Panc1 (cell line): ENCODE results near the gene CRIP1. TPM values are rescaled to one million over a fixed set of nuclear protein-coding genes. Genes with fewer than 3 reads are reported as not detected.

Experiments used
- ATAC-seq: fragments of 200-7000 bp; cut with Tn5 transposase; 2 replicates; pipeline ENCODE4 v1.9.1; 2020; ENCODE audit warnings: mild to moderate bottlenecking, moderate library complexity
- BruUV-seq: library from RNA; stranded (reverse); fragments of 400-500 nt; replicated peaks from 2 replicates; lab custom pipeline; 2021; lab: Mats Ljungman, UMichigan
- CTCF ChIA-PET: fragments of 300-600 bp; sonication (Branson Sonifier 250); formaldehyde crosslinking; loops from one replicate; lab custom pipeline; 2022; ENCODE audit warnings: antibody characterized with exemption; lab: Charles Lee
- POLR2A ChIA-PET: fragments of 300-600 bp; sonication (Branson Sonifier 250); formaldehyde crosslinking; loops from one replicate; lab custom pipeline; 2022; ENCODE audit warnings: antibody characterized with exemption; lab: Charles Lee
- DNase-seq: peaks from one replicate; pipeline ENCODE4 v3.0.0-alpha.2; 2010; ENCODE audit warnings: low read depth, low spot score
- H3K27ac ChIP-seq: 2 replicates; pipeline ENCODE4 v1.5.1; 2011; ENCODE audit warnings: mild to moderate bottlenecking, low read length, inconsistent platforms
- H3K27me3 ChIP-seq: fragments of 200-500 bp; sonication (Bioruptor generic); 2 replicates; pipeline ENCODE4 v1.6.0; 2014; ENCODE audit warnings: low read length, inconsistent platforms; ENCODE audit not compliant: control insufficient read depth, insufficient read depth
- H3K36me3 ChIP-seq: fragments of 200-500 bp; sonication (Bioruptor generic); 2 replicates; pipeline ENCODE4 v1.5.1; 2014; ENCODE audit warnings: inconsistent platforms, mild to moderate bottlenecking, low read length, moderate library complexity; ENCODE audit not compliant: control insufficient read depth, insufficient read depth
- H3K4me1 ChIP-seq: 2 replicates; pipeline ENCODE4 v1.5.1; 2011; ENCODE audit warnings: inconsistent platforms, mild to moderate bottlenecking, low read length, moderate library complexity; ENCODE audit not compliant: control insufficient read depth, insufficient read depth
- H3K4me3 ChIP-seq, 2 experiments: 2 replicates each; pipeline ENCODE4 v1.5.1; 2011 to 2012; ENCODE audit warnings: low read depth in 2 of 2, low read length in 2 of 2, mild to moderate bottlenecking in 2 of 2, inconsistent platforms in 1 of 2, moderate library complexity in 1 of 2
- H3K9me3 ChIP-seq: fragments of 200-500 bp; sonication (Bioruptor generic); 2 replicates; pipeline ENCODE4 v1.5.1; 2014; ENCODE audit warnings: low read depth, mild to moderate bottlenecking, inconsistent platforms, low read length, moderate library complexity; ENCODE audit not compliant: control insufficient read depth, insufficient read depth
- CTCF ChIP-seq: fragments of 450-650 bp; IDR thresholded peaks from 2 replicates; pipeline ENCODE4 v1.5.1; 2017; ENCODE audit warnings: mild to moderate bottlenecking
- POLR2AphosphoS5 ChIP-seq: IDR thresholded peaks from 2 replicates; pipeline ENCODE4 v1.6.1; 2012; ENCODE audit warnings: mild to moderate bottlenecking, low read depth, low read length, moderate library complexity
- REST ChIP-seq, 2 experiments: IDR thresholded peaks; 2 replicates each; pipeline ENCODE4 v1.6.1; 2011 to 2012; ENCODE audit warnings: low read depth in 2 of 2, control low read depth in 1 of 2, low read length in 1 of 2, mild to moderate bottlenecking in 1 of 2, moderate library complexity in 1 of 2; ENCODE audit not compliant: insufficient read depth in 1 of 2
- SIN3A ChIP-seq: IDR thresholded peaks from 2 replicates; pipeline ENCODE4 v1.6.1; 2012; ENCODE audit warnings: low read depth, mild to moderate bottlenecking, low read length, moderate library complexity, borderline replicate concordance; ENCODE audit not compliant: insufficient read depth
- TCF7L2 ChIP-seq: IDR thresholded peaks from 2 replicates; pipeline ENCODE4 v1.6.1; 2011; ENCODE audit warnings: mild to moderate bottlenecking, low read depth, low read length, inconsistent platforms
- in situ Hi-C: cut with HindIII; loops from 2 replicates; pipeline ENCODE4 v1.10.0; 2016; ENCODE audit warnings: low sequenced_read_pairs, low pct_unique_long_range_greater_than_20kb
- intact Hi-C: fragments of 100-400 bp; cut with micrococcal nuclease; formaldehyde crosslinking; loops from one replicate; pipeline ENCODE4 v1.10.0; 2022; ENCODE audit not compliant: unreplicated experiment
- total RNA-seq: library from RNA; stranded (reverse); gene quantifications from one replicate; pipeline ENCODE4 v1.2.1, GENCODE V29; 2021; ENCODE audit not compliant: unreplicated experiment

The CRIP1 gene
- total RNA-seq, 1 experiment from 2014 or later: 1,056 TPM

GRCh38 chr14:105517096-105517495 is 30.4 kb downstream of the CRIP1 start:
- TF ChIP-seq SIN3A (no peak), TCF7L2 (no peak), CTCF (no peak), REST (IDR thresholded peaks at IDR 0.05; ENCODE audit: insufficient read depth in 1 of 2, low read depth in 2 of 2, low read length in 1 of 2) (no peak)
- intact Hi-C loops (no loop called here), in situ Hi-C loops (no loop called here)
- ATAC-seq (no peak), DNase-seq (no peak)
- Histone ChIP-seq H3K27me3 (no peaks in the 10 kb centered on the region), H3K9me3 (no peaks in the 10 kb centered on the region), H3K4me1 (no peaks in the 10 kb centered on the region), H3K36me3 (no peaks in the 10 kb centered on the region), H3K27ac (no peak overlapping the region), H3K4me3 (no peak overlapping the region)
- POLR2A ChIA-PET: no interaction called here
- BruUV-seq: no TSS peak
- CTCF ChIA-PET: no interaction called here

GRCh38 chr14:105519946-105520698 is 33.4 kb downstream of the CRIP1 start:
- Histone ChIP-seq H3K27me3 (no peaks in the 10 kb centered on the region), H3K4me3 (no peak overlapping the region), H3K36me3 (no peaks in the 10 kb centered on the region), H3K27ac (no peak overlapping the region), H3K9me3 (no peaks in the 10 kb centered on the region), H3K4me1 (no peaks in the 10 kb centered on the region)
- CTCF ChIA-PET: no interaction called here
- ATAC-seq (no peak), DNase-seq (no peak)
- TF ChIP-seq TCF7L2: no peak
- no peak for TF ChIP-seq POLR2AphosphoS5
- intact Hi-C loops: no loop called here
- in situ Hi-C loops: no loop called here
- POLR2A ChIA-PET: no interaction called here
- BruUV-seq: no TSS peak

- intact Hi-C loops: no loop called here
- POLR2A ChIA-PET: no interaction called here
- CTCF ChIA-PET: no interaction called here
- no TSS peak for BruUV-seq
- no peak for ATAC-seq
- H3K27ac ChIP-seq: no peak overlapping the region
- in situ Hi-C loops: no loop called here
- peak overlapping the region in 1 of 2 experiments; percentile 41; a peak in 1 of 4 replicates for H3K4me3 ChIP-seq
- no peaks in the 10 kb centered on the region for H3K27me3 ChIP-seq
- no peaks in the 10 kb centered on the region for H3K9me3 ChIP-seq
- H3K4me1 ChIP-seq: no peaks in the 10 kb centered on the region
- H3K36me3 ChIP-seq: no peaks in the 10 kb centered on the region
- TF ChIP-seq POLR2AphosphoS5 (no peak), CTCF (no peak), TCF7L2 (no peak), REST (IDR thresholded peaks at IDR 0.05; ENCODE audit: insufficient read depth in 1 of 2, low read depth in 2 of 2, low read length in 1 of 2) (no peak), SIN3A (no peak)
- DNase-seq: no peak
Observed at GRCh38 chr14:105525326-105525725, 38.6 kb downstream of the CRIP1 start.
